Measurements from ENCODE around the gene MXD3.

MXD3 gene

DNA sequence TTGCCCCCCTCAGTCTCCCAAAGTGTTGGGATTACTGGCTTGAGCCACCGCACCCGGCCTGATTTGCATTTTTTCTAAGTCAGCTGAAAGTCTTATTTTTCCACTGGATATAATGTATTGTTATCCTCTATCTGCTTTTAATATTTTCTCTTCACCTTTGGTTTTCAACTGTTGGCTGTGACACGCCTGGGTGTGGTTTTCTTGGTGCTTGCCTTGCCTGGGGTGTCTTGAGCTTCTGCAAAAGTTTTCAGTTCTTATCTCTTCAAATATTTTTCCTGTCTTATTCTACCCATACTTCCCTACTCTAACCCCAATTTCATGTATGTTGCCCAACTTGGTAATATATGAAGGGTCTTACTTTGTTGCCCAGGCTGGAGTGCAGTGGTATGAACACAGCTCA is 4.3 kb upstream of the MXD3 start:
- peaks cover 3% of the 10 kb centered on the region; the same call in 1 of the 2 replicates for H3K36me3 ChIP-seq (ENCODE audit: control insufficient read depth, insufficient read depth, low read length)
- no peak overlapping the region for H3K9ac ChIP-seq (ENCODE audit: low read length)
- H3K4me3 ChIP-seq (ENCODE audit: low read depth, low read length) = no peak overlapping the region
- H3K27me3 ChIP-seq (ENCODE audit: control insufficient read depth, insufficient read depth, low read length) = no peaks in the 10 kb centered on the region
- peaks cover 7% of the 10 kb centered on the region; the same call in 1 of the 2 replicates for H3K9me3 ChIP-seq (ENCODE audit: control insufficient read depth, insufficient read depth, low read depth, low read length)
- H3K4me1 ChIP-seq (ENCODE audit: control insufficient read depth, insufficient read depth, low read length) = peaks cover 10% of the 10 kb centered on the region; the same call in 1 of the 2 replicates
- no peak overlapping the region for H3K27ac ChIP-seq (ENCODE audit: low read depth, low read length)

DNA sequence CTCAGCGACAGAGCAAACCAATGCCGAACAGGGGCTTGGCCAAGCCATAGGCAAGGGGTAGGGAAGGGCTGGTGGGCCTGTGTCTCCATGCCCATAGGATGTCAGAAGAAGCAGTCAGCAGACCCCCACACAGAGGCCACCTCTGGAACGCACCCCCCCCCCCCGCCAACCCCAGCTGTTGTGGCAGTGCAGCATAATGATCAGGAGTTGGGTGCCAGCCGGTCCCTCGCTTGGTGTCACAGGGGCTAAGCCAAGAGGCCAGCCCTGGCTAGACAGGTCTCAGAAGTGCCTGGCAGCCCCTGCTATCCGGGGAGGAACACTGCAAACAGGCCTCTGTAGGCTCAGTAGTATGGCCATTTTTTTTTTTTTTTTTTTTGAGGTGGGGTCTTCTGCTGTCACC is 3.7 kb upstream of the MXD3 start:
- H3K9ac ChIP-seq (ENCODE audit: low read length) = no peak overlapping the region
- H3K36me3 ChIP-seq (ENCODE audit: control insufficient read depth, insufficient read depth, low read length) = no peaks in the 10 kb centered on the region
- H3K27ac ChIP-seq (ENCODE audit: low read depth, low read length) = no peak overlapping the region
- peaks cover 7% of the 10 kb centered on the region; the same call in 1 of the 2 replicates for H3K9me3 ChIP-seq (ENCODE audit: control insufficient read depth, insufficient read depth, low read depth, low read length)
- H3K4me1 ChIP-seq (ENCODE audit: control insufficient read depth, insufficient read depth, low read length) = peaks cover 16% of the 10 kb centered on the region
- H3K4me3 ChIP-seq (ENCODE audit: low read depth, low read length) = no peak overlapping the region
- no peaks in the 10 kb centered on the region for H3K27me3 ChIP-seq (ENCODE audit: control insufficient read depth, insufficient read depth, low read length)

GRCh38 chr5:177314376-177315342 is 3.0 kb upstream of the MXD3 start:
- no peaks in the 10 kb centered on the region for H3K27me3 ChIP-seq (ENCODE audit: control insufficient read depth, insufficient read depth, low read length)
- peaks cover 23% of the 10 kb centered on the region for H3K4me1 ChIP-seq (ENCODE audit: control insufficient read depth, insufficient read depth, low read length)
- H3K36me3 ChIP-seq (ENCODE audit: control insufficient read depth, insufficient read depth, low read length) = no peaks in the 10 kb centered on the region
- H3K9me3 ChIP-seq (ENCODE audit: control insufficient read depth, insufficient read depth, low read depth, low read length) = no peaks in the 10 kb centered on the region
- no peak overlapping the region for H3K9ac ChIP-seq (ENCODE audit: low read length)
- H3K27ac ChIP-seq (ENCODE audit: low read depth, low read length) = no peak overlapping the region
- H3K4me3 ChIP-seq (ENCODE audit: low read depth, low read length) = no peak overlapping the region

DNA sequence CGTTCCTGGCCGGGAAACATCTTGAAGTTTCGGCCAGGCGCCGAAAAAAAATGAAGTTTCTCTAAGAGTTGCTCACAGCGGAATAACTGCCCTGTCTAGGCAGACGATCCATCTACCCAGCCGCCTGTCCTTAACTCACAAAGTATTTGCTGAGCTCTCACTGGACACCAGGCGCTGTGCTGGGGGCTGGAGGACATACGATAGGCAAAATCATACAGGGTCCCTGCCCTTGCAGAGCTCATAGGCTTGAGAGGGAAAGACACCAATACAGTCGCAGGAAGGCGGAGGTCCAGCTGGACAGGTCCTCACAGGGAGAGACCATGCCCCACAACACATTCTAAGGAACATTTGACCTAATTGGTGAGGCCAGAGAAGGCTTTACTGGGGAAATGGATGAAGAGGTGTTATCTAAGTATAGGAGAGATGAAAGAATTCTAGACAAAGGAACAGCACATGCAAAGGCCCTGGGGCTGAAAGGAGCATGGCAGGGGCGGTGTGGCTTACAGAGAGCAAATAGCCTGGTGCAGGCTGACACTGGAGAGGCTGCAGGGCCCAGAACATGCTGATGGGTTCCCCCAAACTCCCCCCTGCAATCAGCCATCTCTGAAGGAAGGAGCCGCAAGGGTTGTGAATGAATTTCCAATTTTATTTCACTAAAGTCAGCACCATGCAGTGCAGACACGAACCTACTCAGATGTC is 2.0 kb upstream of the MXD3 start:
- Histone ChIP-seq H3K9ac (ENCODE audit: low read length) (no peak overlapping the region), H3K36me3 (ENCODE audit: control insufficient read depth, insufficient read depth, low read length) (no peaks in the 10 kb centered on the region), H3K4me3 (ENCODE audit: low read depth, low read length) (no peak overlapping the region), H3K9me3 (ENCODE audit: control insufficient read depth, insufficient read depth, low read depth, low read length) (no peaks in the 10 kb centered on the region), H3K27ac (ENCODE audit: low read depth, low read length) (no peak overlapping the region), H3K27me3 (ENCODE audit: control insufficient read depth, insufficient read depth, low read length) (no peaks in the 10 kb centered on the region), H3K4me1 (ENCODE audit: control insufficient read depth, insufficient read depth, low read length) (peaks cover 23% of the 10 kb centered on the region)

- Histone ChIP-seq H3K4me1 (ENCODE audit: control insufficient read depth, insufficient read depth, low read length) (peaks cover 19% of the 10 kb centered on the region), H3K4me3 (ENCODE audit: low read depth, low read length) (peak overlapping the region; percentile 67), H3K27me3 (ENCODE audit: control insufficient read depth, insufficient read depth, low read length) (no peaks in the 10 kb centered on the region), H3K27ac (ENCODE audit: low read depth, low read length) (peak overlapping the region; percentile 98; the same call in 1 of the 2 replicates), H3K36me3 (ENCODE audit: control insufficient read depth, insufficient read depth, low read length) (0 out of 2 replicates have a peak, but pooled peaks cover 2% of the 10 kb centered on the region), H3K9me3 (ENCODE audit: control insufficient read depth, insufficient read depth, low read depth, low read length) (no peaks in the 10 kb centered on the region), H3K9ac (ENCODE audit: low read length) (peak overlapping the region; percentile 79)
Measured at GRCh38 chr5:177312649-177313181, 1.0 kb upstream of the MXD3 start.

- H3K27me3 ChIP-seq (ENCODE audit: control insufficient read depth, insufficient read depth, low read length) = no peaks in the 10 kb centered on the region
- peaks cover 14% of the 10 kb centered on the region for H3K36me3 ChIP-seq (ENCODE audit: control insufficient read depth, insufficient read depth, low read length)
- peak overlapping the region; percentile 71 for H3K9ac ChIP-seq (ENCODE audit: low read length)
- H3K27ac ChIP-seq (ENCODE audit: low read depth, low read length) = no peak overlapping the region
- no peaks in the 10 kb centered on the region for H3K9me3 ChIP-seq (ENCODE audit: control insufficient read depth, insufficient read depth, low read depth, low read length)
- peaks cover 19% of the 10 kb centered on the region for H3K4me1 ChIP-seq (ENCODE audit: control insufficient read depth, insufficient read depth, low read length)
- H3K4me3 ChIP-seq (ENCODE audit: low read depth, low read length) = peak overlapping the region; percentile 87
Measured at GRCh38 chr5:177311392-177311722, 341 bp downstream of the MXD3 start.

DNA sequence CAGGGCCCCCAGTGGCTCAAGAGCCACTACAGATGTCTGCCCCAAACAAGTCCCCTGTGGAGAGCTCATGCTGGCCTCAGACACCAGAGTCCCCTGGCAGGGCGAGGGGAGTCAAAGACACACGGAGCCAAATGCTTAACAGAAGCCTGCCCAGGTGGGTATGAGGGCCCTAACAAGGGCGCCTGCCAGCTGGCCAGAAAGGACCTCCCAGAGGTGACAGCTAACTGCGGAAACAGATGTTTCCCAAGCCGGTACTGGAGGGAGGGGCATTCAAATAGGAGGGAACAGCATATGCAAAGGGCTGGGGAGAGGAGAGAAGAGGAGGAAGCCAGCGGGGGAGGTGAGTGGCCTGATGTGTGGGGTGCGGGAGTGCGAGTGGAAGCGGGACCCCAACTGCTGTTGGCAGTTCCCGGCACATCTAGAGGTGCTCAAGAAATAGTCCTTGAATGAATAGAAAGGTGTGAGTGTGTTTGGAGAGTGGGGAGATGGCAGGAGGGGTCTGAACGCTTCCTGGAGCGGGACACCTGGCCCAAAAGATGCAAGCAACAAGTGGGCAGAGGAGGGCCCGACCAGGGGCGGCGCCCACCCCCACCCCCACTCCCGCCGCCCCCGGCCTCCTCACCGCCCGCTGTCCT is 824 bp downstream of the MXD3 start:
- peak overlapping the region; percentile 87 for H3K4me3 ChIP-seq (ENCODE audit: low read depth, low read length)
- peak overlapping the region; percentile 71 for H3K9ac ChIP-seq (ENCODE audit: low read length)
- H3K27me3 ChIP-seq (ENCODE audit: control insufficient read depth, insufficient read depth, low read length) = no peaks in the 10 kb centered on the region
- H3K4me1 ChIP-seq (ENCODE audit: control insufficient read depth, insufficient read depth, low read length) = peaks cover 19% of the 10 kb centered on the region
- H3K9me3 ChIP-seq (ENCODE audit: control insufficient read depth, insufficient read depth, low read depth, low read length) = no peaks in the 10 kb centered on the region
- H3K27ac ChIP-seq (ENCODE audit: low read depth, low read length) = no peak overlapping the region
- peaks cover 18% of the 10 kb centered on the region for H3K36me3 ChIP-seq (ENCODE audit: control insufficient read depth, insufficient read depth, low read length)

GRCh38 chr5:177310332-177310731 is 1.4 kb downstream of the MXD3 start:
- Histone ChIP-seq H3K4me3 (ENCODE audit: low read depth, low read length) (peak overlapping the region; percentile 87; the same call in 1 of the 2 replicates), H3K27ac (ENCODE audit: low read depth, low read length) (no peak overlapping the region), H3K36me3 (ENCODE audit: control insufficient read depth, insufficient read depth, low read length) (peaks cover 24% of the 10 kb centered on the region), H3K9ac (ENCODE audit: low read length) (no peak overlapping the region), H3K4me1 (ENCODE audit: control insufficient read depth, insufficient read depth, low read length) (peaks cover 19% of the 10 kb centered on the region), H3K9me3 (ENCODE audit: control insufficient read depth, insufficient read depth, low read depth, low read length) (no peaks in the 10 kb centered on the region), H3K27me3 (ENCODE audit: control insufficient read depth, insufficient read depth, low read length) (no peaks in the 10 kb centered on the region)

DNA sequence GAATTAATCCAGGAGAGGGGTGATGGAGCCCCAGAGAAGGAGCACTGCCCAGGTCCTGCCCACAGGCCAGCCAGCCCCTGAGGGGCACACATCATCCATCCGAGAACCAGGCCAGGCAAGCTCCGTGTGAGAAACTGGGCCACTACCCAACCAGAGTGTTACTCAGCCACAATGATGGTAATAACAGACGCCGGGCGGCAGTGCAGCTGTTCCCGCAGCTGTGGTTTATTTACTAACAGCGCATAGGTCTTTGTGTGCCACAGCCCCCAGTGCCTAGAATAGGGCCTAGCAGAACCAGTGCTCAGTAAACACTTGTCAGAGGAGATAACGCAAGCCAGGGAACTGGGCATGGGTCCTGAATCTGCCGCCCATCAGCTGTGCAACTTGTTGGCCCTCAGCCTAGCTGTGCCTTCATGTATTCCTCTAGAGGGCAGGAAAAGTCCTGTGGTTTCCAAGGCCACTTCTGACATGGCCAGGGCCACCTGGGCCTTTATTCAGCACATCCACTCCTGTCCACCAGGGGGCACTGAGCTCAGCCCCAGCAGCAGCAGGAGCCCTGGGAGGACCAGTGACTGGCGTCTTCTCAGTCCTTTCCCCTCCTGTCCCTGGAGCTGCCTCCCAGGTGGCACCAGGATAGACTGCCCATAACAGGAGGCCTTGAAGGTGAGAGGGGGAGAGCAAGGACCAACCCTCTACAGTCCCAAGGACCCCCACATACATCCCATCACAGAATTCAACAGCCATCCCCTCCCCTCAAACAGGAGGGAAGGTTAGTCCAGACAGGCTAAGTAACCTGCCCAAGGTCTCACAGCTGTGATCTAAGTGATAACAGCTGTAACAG is 2.1 kb downstream of the MXD3 start:
- no peak overlapping the region for H3K9ac ChIP-seq (ENCODE audit: low read length)
- no peak overlapping the region for H3K27ac ChIP-seq (ENCODE audit: low read depth, low read length)
- no peaks in the 10 kb centered on the region for H3K27me3 ChIP-seq (ENCODE audit: control insufficient read depth, insufficient read depth, low read length)
- H3K36me3 ChIP-seq (ENCODE audit: control insufficient read depth, insufficient read depth, low read length) = peaks cover 31% of the 10 kb centered on the region
- H3K9me3 ChIP-seq (ENCODE audit: control insufficient read depth, insufficient read depth, low read depth, low read length) = no peaks in the 10 kb centered on the region
- H3K4me3 ChIP-seq (ENCODE audit: low read depth, low read length) = no peak overlapping the region
- peaks cover 20% of the 10 kb centered on the region for H3K4me1 ChIP-seq (ENCODE audit: control insufficient read depth, insufficient read depth, low read length)

DNA sequence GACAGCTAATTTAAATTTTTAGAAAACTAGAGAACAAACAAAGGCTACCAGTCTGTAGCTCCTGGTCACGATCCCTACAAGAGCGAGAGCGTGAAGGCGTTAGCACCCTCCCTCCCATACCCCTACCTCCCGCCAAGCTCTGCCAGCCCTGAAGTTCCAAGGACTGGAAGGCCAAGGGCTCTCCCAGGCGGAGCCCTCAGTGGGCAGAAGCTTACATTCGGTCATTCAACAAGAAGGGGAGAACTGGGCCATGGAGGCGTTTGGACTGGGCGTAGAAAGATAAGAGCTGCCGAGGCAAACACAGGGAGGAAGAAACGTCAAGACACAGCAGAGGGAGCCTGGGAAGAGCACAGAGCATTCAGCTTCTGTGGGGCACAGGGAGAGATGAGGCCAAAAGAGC is 3.0 kb downstream of the MXD3 start:
- H3K9me3 ChIP-seq (ENCODE audit: control insufficient read depth, insufficient read depth, low read depth, low read length) = no peaks in the 10 kb centered on the region
- peaks cover 31% of the 10 kb centered on the region for H3K36me3 ChIP-seq (ENCODE audit: control insufficient read depth, insufficient read depth, low read length)
- no peak overlapping the region for H3K9ac ChIP-seq (ENCODE audit: low read length)
- H3K4me3 ChIP-seq (ENCODE audit: low read depth, low read length) = no peak overlapping the region
- no peak overlapping the region for H3K27ac ChIP-seq (ENCODE audit: low read depth, low read length)
- no peaks in the 10 kb centered on the region for H3K27me3 ChIP-seq (ENCODE audit: control insufficient read depth, insufficient read depth, low read length)
- peaks cover 24% of the 10 kb centered on the region for H3K4me1 ChIP-seq (ENCODE audit: control insufficient read depth, insufficient read depth, low read length)
